GM18519 (cell line): Measurements from ENCODE around the gene SYNJ1.

ENCODE experiments used
- ATAC-seq: cut with Tn5 transposase; IDR thresholded peaks from one replicate; pipeline ENCODE4 v1.9.1; 2021; ENCODE audit warnings: mild to moderate bottlenecking, moderate library complexity; ENCODE audit not compliant: unreplicated experiment, low FRiP score

Gene SYNJ1

GRCh38 chr21:32735524-32735923 lies 7.7 kb upstream of the SYNJ1 start:
- no peak for ATAC-seq

- no peak for ATAC-seq
Observed at GRCh38 chr21:32733990-32734613, 6.3 kb upstream of the SYNJ1 start.

- ATAC-seq, result no peak
Observed at GRCh38 chr21:32733356-32733755, 5.5 kb upstream of the SYNJ1 start.

- no peak for ATAC-seq
Observed at GRCh38 chr21:32732544-32732943, 4.7 kb upstream of the SYNJ1 start.

- no peak for ATAC-seq
Observed at GRCh38 chr21:32728848-32729247, 1.0 kb upstream of the SYNJ1 start.

GRCh38 chr21:32728456-32728839 lies 635 bp upstream of the SYNJ1 start:
- ATAC-seq, result no peak

DNA sequence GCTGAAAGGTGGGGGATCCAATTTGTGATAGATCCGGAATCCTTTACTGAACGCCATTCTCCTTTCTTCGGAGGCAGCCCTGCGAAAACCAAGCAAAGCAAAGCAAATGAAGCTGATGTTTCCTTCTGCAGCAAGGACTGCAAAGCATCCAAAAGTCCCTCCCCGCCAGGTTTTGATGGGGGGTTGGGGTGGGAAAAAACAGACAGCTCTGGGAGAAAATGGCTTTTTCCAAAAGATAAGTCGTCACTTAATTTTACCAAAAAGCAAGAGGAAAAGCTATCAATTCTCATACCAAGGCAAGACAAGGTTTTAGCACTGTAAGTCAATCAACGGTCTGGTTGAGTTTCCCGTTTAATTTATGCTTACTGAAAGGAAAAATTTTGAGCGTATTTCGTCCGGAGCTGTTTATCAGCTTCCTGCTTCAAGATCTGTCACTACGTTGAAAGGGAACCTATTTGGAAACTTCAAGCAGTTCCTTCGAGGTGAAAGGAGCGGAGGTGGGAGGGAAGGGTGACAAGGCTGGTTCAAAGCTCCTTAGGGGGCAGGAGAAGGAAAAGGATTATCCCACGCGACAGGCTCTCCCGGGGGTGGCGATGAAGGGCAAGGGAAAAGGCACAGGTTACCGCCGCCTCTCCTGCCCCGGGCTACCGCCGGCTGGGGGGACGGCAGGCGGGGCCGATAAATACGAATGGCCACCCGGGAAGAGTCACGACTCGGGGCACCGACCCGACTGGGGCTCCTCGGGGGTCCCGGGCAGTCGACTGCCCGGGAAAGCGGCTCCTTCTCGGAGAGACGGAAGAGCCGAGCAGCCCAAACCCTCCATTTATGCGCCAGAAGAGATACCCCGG lies 750 bp downstream of the SYNJ1 start:
- ATAC-seq, result no peak

DNA sequence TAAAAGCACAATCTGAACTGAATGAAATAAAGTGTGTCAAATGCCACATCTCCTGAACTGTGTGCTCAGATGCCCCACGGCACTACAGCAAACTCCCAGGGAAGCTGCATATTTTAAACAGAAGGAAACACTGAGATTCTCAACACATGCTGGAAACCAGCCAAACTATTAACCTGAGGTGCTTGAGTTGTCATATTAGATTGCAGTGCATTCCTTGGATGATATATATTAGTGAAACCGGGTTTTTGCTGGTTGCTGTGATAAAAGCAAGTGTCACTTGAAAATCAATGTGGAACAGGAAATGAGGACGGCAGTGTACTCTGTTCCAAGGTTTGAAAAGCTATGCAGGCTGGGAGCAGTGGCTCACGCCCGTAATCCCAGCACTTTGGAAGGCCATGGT lies 8.7 kb downstream of the SYNJ1 start:
- ATAC-seq, result no peak

DNA sequence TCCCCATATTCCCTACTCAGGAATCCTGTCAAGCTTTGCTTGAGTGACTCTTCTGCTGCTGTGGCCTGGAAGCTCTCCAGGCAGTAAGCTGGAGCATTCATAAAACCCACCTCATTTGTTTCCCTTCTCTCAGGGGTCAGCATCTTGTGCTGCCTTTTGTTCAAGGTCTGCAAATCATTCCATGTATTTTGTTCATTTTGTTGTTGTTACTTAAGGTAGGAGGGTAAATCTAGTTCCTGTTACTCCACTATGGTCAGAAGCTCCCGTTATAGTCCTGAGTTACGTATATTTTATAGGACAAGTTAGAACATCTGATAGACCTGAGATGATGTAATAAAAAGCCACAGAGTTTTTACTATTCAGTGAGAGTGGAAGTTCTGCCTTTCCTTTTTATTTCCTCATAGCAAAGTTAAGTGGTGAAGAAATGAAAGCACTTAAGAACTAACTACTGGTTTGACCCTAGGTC lies 9.9 kb downstream of the SYNJ1 start:
- ATAC-seq, result no peak

DNA sequence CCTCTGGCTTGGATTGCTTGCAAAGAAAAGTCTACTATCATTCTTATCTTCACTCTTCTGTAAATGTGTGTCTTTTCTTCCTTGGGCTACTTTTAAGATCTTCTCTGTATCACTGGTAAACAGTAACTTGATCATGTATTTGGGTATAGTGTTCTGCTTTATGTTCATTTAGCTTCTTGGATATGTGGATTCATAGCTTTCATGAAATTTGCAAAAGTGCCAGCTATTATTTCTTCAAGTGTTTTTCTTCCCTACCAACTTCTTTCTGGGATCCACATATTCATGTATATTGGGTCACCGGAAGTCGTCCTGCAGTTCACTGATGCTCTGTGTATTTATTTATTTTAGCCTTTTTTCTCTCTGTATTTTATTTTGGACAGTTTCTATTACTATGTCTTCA lies 11.3 kb downstream of the SYNJ1 start:
- ATAC-seq, result no peak

- ATAC-seq, result no peak
Observed at GRCh38 chr21:32713726-32714125, 14.1 kb downstream of the SYNJ1 start.

- ATAC-seq, result no peak
Observed at GRCh38 chr21:32712641-32713040, 15.2 kb downstream of the SYNJ1 start.

DNA sequence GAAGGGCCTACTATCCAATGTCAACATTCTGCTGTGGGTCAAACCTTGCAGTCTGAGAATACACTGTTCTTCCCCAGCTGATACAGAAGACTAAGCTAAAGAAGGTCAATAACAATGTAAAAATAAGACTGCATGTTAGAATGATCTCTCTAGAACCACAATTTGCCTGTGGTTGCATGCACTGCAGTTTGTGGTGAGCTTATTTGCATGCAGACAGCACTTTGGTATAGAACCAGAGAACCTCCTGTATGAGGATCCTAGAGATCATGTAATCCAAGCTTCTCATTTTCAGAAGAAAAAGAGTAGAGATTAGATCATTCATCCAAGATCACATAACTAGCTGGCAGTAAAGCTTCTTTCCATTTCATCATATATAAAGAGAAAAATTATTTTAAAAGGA lies 15.8 kb downstream of the SYNJ1 start:
- peak; percentile 96 for ATAC-seq

GRCh38 chr21:32710987-32711386 lies 16.8 kb downstream of the SYNJ1 start:
- no peak for ATAC-seq

- no peak for ATAC-seq
Observed at GRCh38 chr21:32710069-32710784, 17.6 kb downstream of the SYNJ1 start.

- no peak for ATAC-seq
Observed at GRCh38 chr21:32708069-32708468, 19.7 kb downstream of the SYNJ1 start.

- no peak for ATAC-seq
Observed at GRCh38 chr21:32705901-32706300, 21.9 kb downstream of the SYNJ1 start.

DNA sequence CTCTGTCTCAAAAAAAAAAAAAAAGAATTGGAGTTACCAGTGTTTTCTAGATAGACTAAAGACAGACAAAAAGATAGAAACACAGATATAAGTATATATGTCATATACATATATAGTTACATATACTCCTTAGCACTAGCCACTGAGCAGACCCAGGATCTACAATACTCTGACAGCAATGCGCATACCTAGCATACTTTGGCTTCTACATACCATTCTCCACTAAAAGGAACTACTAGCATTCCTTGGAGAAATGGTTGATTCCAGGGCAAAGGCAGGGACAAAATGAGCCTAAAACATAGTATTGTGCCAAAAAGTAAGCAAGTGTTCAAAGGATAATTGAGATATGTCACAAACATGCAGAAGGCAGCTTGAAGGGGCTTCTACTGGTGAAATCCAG lies 22.7 kb downstream of the SYNJ1 start:
- no peak for ATAC-seq

DNA sequence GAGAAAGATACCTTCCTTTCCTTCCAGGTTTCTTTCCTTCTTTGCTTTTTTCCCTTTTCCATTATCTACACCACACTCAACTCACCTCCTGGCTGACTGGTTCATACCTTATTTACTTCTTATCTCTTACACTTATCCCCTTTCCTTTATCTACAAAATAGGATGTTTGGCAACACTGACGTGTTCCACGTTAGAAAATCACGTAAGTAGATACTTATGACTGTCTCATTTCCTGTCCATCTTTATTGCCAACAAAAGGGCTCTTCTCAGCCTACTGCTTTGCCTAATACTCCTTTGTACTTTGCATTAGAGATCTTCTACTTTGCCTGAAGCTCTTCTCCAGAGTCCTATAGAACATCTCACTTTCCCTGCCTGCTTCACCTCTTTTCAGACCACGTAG lies 25.1 kb downstream of the SYNJ1 start:
- ATAC-seq, result no peak

- no peak for ATAC-seq
Observed at GRCh38 chr21:32698971-32699693, 28.7 kb downstream of the SYNJ1 start.

DNA sequence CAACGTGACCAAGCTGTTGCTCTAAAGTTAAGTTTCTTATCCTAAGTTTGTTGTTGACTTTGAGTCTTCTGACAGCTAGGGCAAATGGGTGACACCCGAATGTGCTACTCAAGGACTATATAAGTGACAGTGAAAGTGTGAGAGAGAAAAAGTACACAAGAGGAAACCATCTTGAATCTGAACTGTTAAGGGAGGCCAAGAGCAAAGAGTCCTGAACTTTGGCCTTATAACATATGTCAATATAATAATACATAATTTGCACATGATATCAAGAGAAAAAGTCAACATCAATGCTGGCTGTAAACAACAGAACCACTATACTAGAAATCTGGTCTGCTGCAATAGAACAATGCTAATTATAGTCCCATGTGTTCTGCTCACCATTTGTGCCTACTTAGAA lies 29.5 kb downstream of the SYNJ1 start:
- no peak for ATAC-seq
